ENCODE results near the gene FRMD4A.

DNA sequence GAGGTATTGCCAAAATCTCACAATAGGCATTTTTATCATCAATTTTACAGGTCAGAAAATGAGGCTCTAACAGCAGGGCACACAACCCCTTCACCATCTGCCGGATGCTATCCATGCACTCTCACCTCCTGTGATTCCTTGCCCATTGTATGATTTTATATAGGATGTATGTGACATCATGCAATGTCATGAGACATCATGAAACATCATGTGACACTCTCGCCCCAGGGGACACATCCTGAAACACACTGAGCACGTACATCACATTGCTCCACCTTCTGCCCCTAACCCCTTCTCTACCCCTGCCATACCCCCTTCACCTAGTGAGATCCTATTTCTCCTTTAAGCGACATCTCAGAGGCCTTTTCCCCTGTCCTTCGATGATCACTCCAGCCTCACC, 189.4 kb downstream of the FRMD4A start:
- TF ChIP-seq POLR2A (IDR thresholded peaks at IDR 0.05) (no peak), CTCF (IDR thresholded peaks at IDR 0.05) (no peak)

Measured in testis (tissue), 2 donors.